Duodenal mucosa (tissue), 2 donors: ENCODE data around the gene DNAL4.

Experiments
- H3K27ac ChIP-seq: one replicate; pipeline ENCODE4 v1.7.0; 2013; ENCODE audit warnings: low read depth, low read length
- H3K27me3 ChIP-seq, 2 donors: one replicate each; pipeline ENCODE4 v1.7.0; 2013; ENCODE audit warnings: low read length in 2 of 2, control low read depth in 1 of 2; ENCODE audit not compliant: insufficient read depth in 2 of 2, control insufficient read depth in 1 of 2
- H3K36me3 ChIP-seq, 2 donors: one replicate each; pipeline ENCODE4 v1.7.0; 2013; ENCODE audit warnings: low read length in 2 of 2, control low read depth in 1 of 2; ENCODE audit not compliant: insufficient read depth in 2 of 2, control insufficient read depth in 1 of 2
- H3K4me1 ChIP-seq, 2 donors: one replicate each; pipeline ENCODE4 v1.7.0; 2013; ENCODE audit warnings: low read length in 2 of 2, control low read depth in 1 of 2; ENCODE audit not compliant: insufficient read depth in 2 of 2, control insufficient read depth in 1 of 2
- H3K4me3 ChIP-seq, 2 donors: one replicate each; pipeline ENCODE4 v1.7.0; 2013; ENCODE audit warnings: low read length in 2 of 2, low read depth in 1 of 2
- H3K9ac ChIP-seq, 2 donors: one replicate each; pipeline ENCODE4 v1.7.0; 2013; ENCODE audit warnings: low read length in 2 of 2, low read depth in 1 of 2
- H3K9me3 ChIP-seq, 2 donors: one replicate each; pipeline ENCODE4 v1.7.0; 2013; ENCODE audit warnings: low read length in 2 of 2, control low read depth in 1 of 2; ENCODE audit not compliant: control insufficient read depth in 1 of 2

The DNAL4 gene

GRCh38 chr22:38734421-38735100 lies 59.4 kb downstream of the DNAL4 start:
- H3K27me3 ChIP-seq: no peaks in the 10 kb centered on the region
- peaks cover 19 to 20% of the 10 kb centered on the region in 2 donors for H3K4me1 ChIP-seq
- no peaks in the 10 kb centered on the region for H3K9me3 ChIP-seq
- H3K36me3 ChIP-seq: peaks cover 57 to 89% of the 10 kb centered on the region in 2 donors
- no peak overlapping the region for H3K4me3 ChIP-seq
- H3K9ac ChIP-seq: peak overlapping the region in 1 of 2 donors; percentile 6
- peak overlapping the region; percentile 23 for H3K27ac ChIP-seq

GRCh38 chr22:38733724-38734381 lies 60.1 kb downstream of the DNAL4 start:
- Histone ChIP-seq H3K9ac (peak overlapping the region in 1 of 2 donors; percentile 20), H3K27ac (peak overlapping the region; percentile 23), H3K9me3 (no peaks in the 10 kb centered on the region), H3K4me3 (no peak overlapping the region), H3K4me1 (peaks cover 19 to 20% of the 10 kb centered on the region in 2 donors), H3K36me3 (peaks cover 55 to 89% of the 10 kb centered on the region in 2 donors), H3K27me3 (no peaks in the 10 kb centered on the region)

- Histone ChIP-seq H3K27me3 (no peaks in the 10 kb centered on the region), H3K27ac (peak overlapping the region; percentile 15), H3K9ac (peak overlapping the region in 1 of 2 donors; percentile 47), H3K4me3 (no peak overlapping the region), H3K4me1 (peaks cover 19 to 20% of the 10 kb centered on the region in 2 donors), H3K36me3 (peaks cover 55 to 89% of the 10 kb centered on the region in 2 donors), H3K9me3 (no peaks in the 10 kb centered on the region)
Observed at GRCh38 chr22:38733329-38733723, 60.6 kb downstream of the DNAL4 start.

- Histone ChIP-seq H3K9me3 (no peaks in the 10 kb centered on the region), H3K4me1 (peaks cover 19 to 20% of the 10 kb centered on the region in 2 donors), H3K27ac (no peak overlapping the region), H3K27me3 (no peaks in the 10 kb centered on the region), H3K4me3 (no peak overlapping the region), H3K9ac (no peak overlapping the region), H3K36me3 (peaks cover 55 to 89% of the 10 kb centered on the region in 2 donors)
Observed at GRCh38 chr22:38732251-38732815, 61.6 kb downstream of the DNAL4 start.

GRCh38 chr22:38731703-38732161 lies 62.2 kb downstream of the DNAL4 start:
- Histone ChIP-seq H3K9me3 (no peaks in the 10 kb centered on the region), H3K9ac (no peak overlapping the region), H3K27ac (no peak overlapping the region), H3K36me3 (peaks cover 60 to 89% of the 10 kb centered on the region in 2 donors), H3K27me3 (no peaks in the 10 kb centered on the region), H3K4me3 (no peak overlapping the region), H3K4me1 (peaks cover 19 to 20% of the 10 kb centered on the region in 2 donors)

- H3K4me3 ChIP-seq: no peak overlapping the region
- peaks cover 62 to 89% of the 10 kb centered on the region in 2 donors for H3K36me3 ChIP-seq
- no peak overlapping the region for H3K9ac ChIP-seq
- H3K9me3 ChIP-seq: no peaks in the 10 kb centered on the region
- no peaks in the 10 kb centered on the region for H3K27me3 ChIP-seq
- peaks cover 19 to 20% of the 10 kb centered on the region in 2 donors for H3K4me1 ChIP-seq
- H3K27ac ChIP-seq: no peak overlapping the region
Observed at GRCh38 chr22:38730411-38730871, 63.5 kb downstream of the DNAL4 start.

- no peak overlapping the region for H3K9ac ChIP-seq
- H3K36me3 ChIP-seq: peaks cover 63 to 89% of the 10 kb centered on the region in 2 donors
- H3K27me3 ChIP-seq: no peaks in the 10 kb centered on the region
- H3K4me3 ChIP-seq: no peak overlapping the region
- no peaks in the 10 kb centered on the region for H3K9me3 ChIP-seq
- peaks cover 19 to 20% of the 10 kb centered on the region in 2 donors for H3K4me1 ChIP-seq
- no peak overlapping the region for H3K27ac ChIP-seq
Observed at GRCh38 chr22:38729946-38730345, 64.0 kb downstream of the DNAL4 start.

- Histone ChIP-seq H3K9me3 (no peaks in the 10 kb centered on the region), H3K4me3 (no peak overlapping the region), H3K27me3 (no peaks in the 10 kb centered on the region), H3K9ac (no peak overlapping the region), H3K27ac (no peak overlapping the region), H3K4me1 (peaks cover 13% of the 10 kb centered on the region in 2 donors), H3K36me3 (peaks cover 71 to 92% of the 10 kb centered on the region in 2 donors)
Observed at GRCh38 chr22:38728871-38729796, 64.8 kb downstream of the DNAL4 start.
